AG04449 (cell line): Measurements from ENCODE around the gene PTPRM.

Experiments used
- CTCF ChIA-PET: fragments of 350-600 bp; formaldehyde crosslinking; extraction: SDS; loops from one replicate; lab custom pipeline; 2021; ENCODE audit warnings: antibody characterized with exemption; lab: Yijun Ruan, JAX
- POLR2A ChIA-PET: fragments of 400-600, 350-600 bp; formaldehyde crosslinking; extraction: SDS; loops from one replicate; lab custom pipeline; 2020; ENCODE audit warnings: antibody characterized with exemption, inconsistent platforms; lab: Yijun Ruan, JAX
- DNase-seq: peaks from one replicate; pipeline ENCODE4 v3.0.0-alpha.2; 2010; ENCODE audit warnings: low read depth, low spot score
- H3K4me3 ChIP-seq: 2 replicates; pipeline ENCODE4 v1.5.1; 2011; ENCODE audit warnings: low read depth, mild to moderate bottlenecking, control low read depth, low read length
- TF ChIP-seq, protein P1 (sequence below): IDR thresholded peaks from one replicate; pipeline ENCODE4 v1.5.1; 2011; ENCODE audit warnings: mild to moderate bottlenecking, moderate library complexity, low read length, control low read depth, inconsistent platforms; ENCODE audit not compliant: insufficient read depth; ENCODE audit errors: missing control alignments

The PTPRM gene

DNA sequence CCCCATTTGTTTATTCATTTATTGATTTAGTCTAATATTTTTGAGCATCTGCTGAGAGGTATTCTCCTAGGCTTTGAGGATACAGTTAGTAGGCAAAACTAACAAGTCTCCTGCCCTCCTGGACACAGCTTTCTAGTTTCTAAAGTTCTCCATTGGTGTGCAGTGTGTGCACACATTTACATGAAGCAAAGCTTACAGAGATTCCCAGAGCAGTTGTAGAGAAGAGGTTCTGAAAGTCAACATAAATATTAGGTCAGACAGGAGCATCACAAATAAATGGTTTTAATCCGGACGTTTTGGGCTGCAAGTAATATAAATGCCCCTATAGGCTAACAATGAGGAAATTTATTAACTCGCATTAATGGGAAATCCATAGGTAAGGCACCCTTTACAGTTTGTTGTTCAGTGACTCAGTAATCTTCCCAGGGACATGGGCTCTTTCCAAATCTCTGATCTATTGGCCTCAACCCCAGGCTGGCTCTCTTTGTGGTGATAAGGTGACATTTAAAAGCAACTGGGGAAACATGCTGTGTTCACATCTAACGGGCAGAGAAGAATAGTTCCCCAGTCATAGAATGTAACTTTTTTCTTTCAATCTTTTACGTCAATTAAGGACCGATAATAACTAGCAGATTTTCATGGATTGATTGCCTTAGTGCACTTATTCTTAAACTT lies 407.2 kb downstream of the PTPRM start:
- TF ChIP-seq, protein P1, sequence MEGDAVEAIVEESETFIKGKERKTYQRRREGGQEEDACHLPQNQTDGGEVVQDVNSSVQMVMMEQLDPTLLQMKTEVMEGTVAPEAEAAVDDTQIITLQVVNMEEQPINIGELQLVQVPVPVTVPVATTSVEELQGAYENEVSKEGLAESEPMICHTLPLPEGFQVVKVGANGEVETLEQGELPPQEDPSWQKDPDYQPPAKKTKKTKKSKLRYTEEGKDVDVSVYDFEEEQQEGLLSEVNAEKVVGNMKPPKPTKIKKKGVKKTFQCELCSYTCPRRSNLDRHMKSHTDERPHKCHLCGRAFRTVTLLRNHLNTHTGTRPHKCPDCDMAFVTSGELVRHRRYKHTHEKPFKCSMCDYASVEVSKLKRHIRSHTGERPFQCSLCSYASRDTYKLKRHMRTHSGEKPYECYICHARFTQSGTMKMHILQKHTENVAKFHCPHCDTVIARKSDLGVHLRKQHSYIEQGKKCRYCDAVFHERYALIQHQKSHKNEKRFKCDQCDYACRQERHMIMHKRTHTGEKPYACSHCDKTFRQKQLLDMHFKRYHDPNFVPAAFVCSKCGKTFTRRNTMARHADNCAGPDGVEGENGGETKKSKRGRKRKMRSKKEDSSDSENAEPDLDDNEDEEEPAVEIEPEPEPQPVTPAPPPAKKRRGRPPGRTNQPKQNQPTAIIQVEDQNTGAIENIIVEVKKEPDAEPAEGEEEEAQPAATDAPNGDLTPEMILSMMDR: no peak
- no peak overlapping the region for H3K4me3 ChIP-seq
- no peak for DNase-seq
- ChIA-PET CTCF (no interaction called here), POLR2A (interaction anchor here (0.6 kb wide), 1 partner anchor 182 kb away, joined by 3 read pairs; no protein-coding TSS in a partner anchor)

DNA sequence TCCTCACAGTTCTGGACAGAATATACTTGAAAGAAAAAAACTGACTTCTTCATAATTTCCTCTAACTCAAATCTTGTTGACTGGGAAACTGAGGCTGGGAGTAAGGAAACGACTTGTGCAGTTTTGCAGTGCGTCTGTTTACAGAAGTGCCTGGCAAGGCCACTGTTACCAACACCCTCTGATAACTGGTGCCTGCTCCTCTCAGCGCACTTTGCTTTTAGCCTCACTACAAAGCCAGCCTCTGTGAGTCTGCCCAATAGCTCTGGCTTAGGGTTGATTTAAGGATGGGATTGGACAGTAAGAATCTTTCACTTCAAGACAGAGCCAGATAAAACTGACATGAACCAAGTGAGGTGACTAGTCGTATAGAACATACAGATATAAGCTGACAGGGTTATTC lies 410.8 kb downstream of the PTPRM start:
- no peak overlapping the region for H3K4me3 ChIP-seq
- POLR2A ChIA-PET: no interaction called here
- TF ChIP-seq, protein P1: no peak
- DNase-seq: no peak
- CTCF ChIA-PET: interaction anchor here (0.9 kb wide), 1 partner anchor 188 kb away, joined by 3 read pairs; no protein-coding TSS in a partner anchor

DNA sequence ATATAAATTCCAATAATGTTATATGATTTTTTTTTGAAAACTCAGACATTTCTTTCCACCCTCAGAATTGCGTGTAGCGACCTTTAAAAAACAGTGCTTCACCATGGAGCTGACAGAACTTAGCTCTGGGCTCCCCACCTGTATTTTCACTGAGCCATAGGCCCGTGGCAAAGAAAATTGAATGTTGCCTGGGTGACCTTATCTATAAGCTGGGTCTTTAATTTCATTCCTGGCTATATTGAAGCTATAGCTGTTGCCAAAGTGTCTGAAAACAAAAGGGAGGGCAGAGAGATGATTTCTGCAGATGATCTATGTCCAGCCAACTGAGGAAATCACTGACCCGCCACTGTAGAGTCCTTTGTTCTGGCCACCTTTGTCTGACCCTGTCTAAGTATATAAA lies 411.7 kb downstream of the PTPRM start:
- CTCF ChIA-PET: interaction anchor here (1.1 kb wide), 2 partner anchors 12 to 23 kb away, joined by 3 read pairs; no protein-coding TSS in a partner anchor
- DNase-seq: no peak
- POLR2A ChIA-PET: no interaction called here
- no peak overlapping the region for H3K4me3 ChIP-seq
- TF ChIP-seq, protein P1: no peak

- no peak overlapping the region for H3K4me3 ChIP-seq
- no peak for DNase-seq
- POLR2A ChIA-PET: no interaction called here
- CTCF ChIA-PET: interaction anchor here (1.1 kb wide), 2 partner anchors 11 to 24 kb away, joined by 3 read pairs; no protein-coding TSS in a partner anchor
- TF ChIP-seq, protein P1: no peak
These were observed 412.6 kb downstream of the PTPRM start for GRCh38 chr18:7979714-7980113.

- H3K4me3 ChIP-seq: no peak overlapping the region
- POLR2A ChIA-PET: no interaction called here
- no peak for DNase-seq
- CTCF ChIA-PET: interaction anchor here (1.0 to 1.1 kb wide), 3 partner anchors 10 to 29 kb away, joined by 3 read pairs; no protein-coding TSS in a partner anchor
- TF ChIP-seq, protein P1: no peak
These were observed 413.0 kb downstream of the PTPRM start for GRCh38 chr18:7980136-7980535.

GRCh38 chr18:7980656-7981055 lies 413.5 kb downstream of the PTPRM start:
- POLR2A ChIA-PET: no interaction called here
- CTCF ChIA-PET: interaction anchor here (0.9 to 1.0 kb wide), 2 partner anchors 28 to 414 kb away, joined by 3 read pairs; partner anchors contain the start of gene PTPRM
- H3K4me3 ChIP-seq: no peak overlapping the region
- DNase-seq: no peak
- TF ChIP-seq, protein P1: no peak
